Ishikawa (cell line): ENCODE data around the gene BRMS1L.

Experiments
- CEBPB ChIP-seq: IDR thresholded peaks from 2 replicates; pipeline ENCODE4 v1.6.1; 2012
- CREB1 ChIP-seq: IDR thresholded peaks from 2 replicates; pipeline ENCODE4 v1.6.1; 2012; ENCODE audit warnings: low read depth
- EGR1 ChIP-seq: IDR thresholded peaks from 2 replicates; pipeline ENCODE4 v1.6.1; 2012
- EP300 ChIP-seq: IDR thresholded peaks from 2 replicates; pipeline ENCODE4 v1.6.1; 2012; ENCODE audit warnings: borderline replicate concordance
- FOXM1 ChIP-seq: IDR thresholded peaks from 2 replicates; pipeline ENCODE4 v1.6.1; 2012; ENCODE audit warnings: low read depth, borderline replicate concordance
- NFIC ChIP-seq: IDR thresholded peaks from 2 replicates; pipeline ENCODE4 v1.6.1; 2012
- RAD21 ChIP-seq: IDR thresholded peaks from 2 replicates; pipeline ENCODE4 v1.6.1; 2012; ENCODE audit warnings: low read depth
- TAF1 ChIP-seq: IDR thresholded peaks from 2 replicates; pipeline ENCODE4 v1.6.1; 2012; ENCODE audit warnings: low read depth, mild to moderate bottlenecking
- TCF12 ChIP-seq: IDR thresholded peaks from 2 replicates; pipeline ENCODE4 v1.6.1; 2012; ENCODE audit warnings: low read depth
- TEAD4 ChIP-seq: IDR thresholded peaks from 2 replicates; pipeline ENCODE4 v1.6.1; 2012
- YY1 ChIP-seq: IDR thresholded peaks from 2 replicates; pipeline ENCODE4 v1.6.1; 2012; ENCODE audit warnings: low read depth
- ZBTB7A ChIP-seq: IDR thresholded peaks from 2 replicates; pipeline ENCODE4 v1.6.1; 2012; ENCODE audit warnings: low read depth
- TF ChIP-seq, protein P1 (sequence below): IDR thresholded peaks from 2 replicates; pipeline ENCODE4 v1.6.1; 2012
- TF ChIP-seq, protein P2 (sequence below): IDR thresholded peaks from 2 replicates; pipeline ENCODE4 v1.6.1; 2012
- TF ChIP-seq, protein P3 (sequence below): IDR thresholded peaks from 2 replicates; pipeline ENCODE4 v1.6.1; 2012; ENCODE audit warnings: low read depth, mild to moderate bottlenecking

BRMS1L gene

DNA sequence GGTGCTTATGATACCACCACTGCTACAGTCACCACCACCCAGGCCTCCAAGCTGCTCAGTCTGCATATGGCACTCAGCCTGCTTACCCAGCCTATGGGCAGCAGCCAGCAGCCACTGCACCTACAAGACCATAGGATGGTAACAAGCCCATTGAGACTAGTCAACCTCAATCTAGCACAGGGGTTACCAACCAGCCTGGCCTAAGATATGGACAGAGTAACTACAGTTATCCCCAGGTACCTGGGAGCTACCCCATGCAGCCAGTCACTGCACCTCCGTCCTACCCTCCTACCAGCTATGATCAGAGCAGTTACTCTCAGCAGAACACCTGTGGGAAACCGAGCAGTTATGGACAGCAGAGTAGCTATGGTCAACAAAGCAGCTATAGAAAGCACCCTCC, 55.1 kb downstream of the BRMS1L start:
- TF ChIP-seq TEAD4 (no peak), EGR1 (no peak), RAD21 (no peak), EP300 (no peak), CEBPB (no peak)
- TF ChIP-seq, protein P1, sequence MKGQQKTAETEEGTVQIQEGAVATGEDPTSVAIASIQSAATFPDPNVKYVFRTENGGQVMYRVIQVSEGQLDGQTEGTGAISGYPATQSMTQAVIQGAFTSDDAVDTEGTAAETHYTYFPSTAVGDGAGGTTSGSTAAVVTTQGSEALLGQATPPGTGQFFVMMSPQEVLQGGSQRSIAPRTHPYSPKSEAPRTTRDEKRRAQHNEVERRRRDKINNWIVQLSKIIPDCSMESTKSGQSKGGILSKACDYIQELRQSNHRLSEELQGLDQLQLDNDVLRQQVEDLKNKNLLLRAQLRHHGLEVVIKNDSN: no peak
- TF ChIP-seq, protein P2, sequence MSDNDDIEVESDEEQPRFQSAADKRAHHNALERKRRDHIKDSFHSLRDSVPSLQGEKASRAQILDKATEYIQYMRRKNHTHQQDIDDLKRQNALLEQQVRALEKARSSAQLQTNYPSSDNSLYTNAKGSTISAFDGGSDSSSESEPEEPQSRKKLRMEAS: no peak

DNA sequence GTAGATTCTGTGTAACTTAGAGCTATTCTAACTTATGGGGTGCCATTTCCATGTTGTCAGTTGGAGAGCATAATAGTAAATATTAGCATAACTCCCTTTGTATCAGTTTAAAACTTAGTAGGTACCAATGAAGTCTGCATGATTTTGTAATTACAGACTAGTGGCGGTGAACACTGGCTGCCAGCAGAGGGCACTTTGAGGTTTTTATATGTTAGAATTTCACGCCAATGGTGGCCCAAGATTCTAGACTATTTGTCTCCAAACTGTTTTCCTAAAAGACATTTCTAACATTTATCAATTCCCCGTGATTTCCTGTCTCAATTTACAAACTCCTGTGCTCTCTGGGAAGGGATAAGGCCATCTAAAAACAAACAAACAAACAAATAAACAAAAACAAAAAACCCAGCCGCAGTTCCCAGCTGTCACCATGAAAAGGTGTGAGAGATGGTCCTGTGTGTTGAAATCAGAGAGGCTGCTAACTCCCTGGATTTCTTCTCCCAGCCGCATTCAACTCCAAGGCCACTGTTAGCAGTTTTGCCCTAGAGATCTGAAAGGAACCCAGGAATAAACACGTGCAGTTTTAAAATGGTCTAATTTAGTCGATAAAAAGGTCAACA, 57.6 kb downstream of the BRMS1L start:
- TF ChIP-seq, protein P3, sequence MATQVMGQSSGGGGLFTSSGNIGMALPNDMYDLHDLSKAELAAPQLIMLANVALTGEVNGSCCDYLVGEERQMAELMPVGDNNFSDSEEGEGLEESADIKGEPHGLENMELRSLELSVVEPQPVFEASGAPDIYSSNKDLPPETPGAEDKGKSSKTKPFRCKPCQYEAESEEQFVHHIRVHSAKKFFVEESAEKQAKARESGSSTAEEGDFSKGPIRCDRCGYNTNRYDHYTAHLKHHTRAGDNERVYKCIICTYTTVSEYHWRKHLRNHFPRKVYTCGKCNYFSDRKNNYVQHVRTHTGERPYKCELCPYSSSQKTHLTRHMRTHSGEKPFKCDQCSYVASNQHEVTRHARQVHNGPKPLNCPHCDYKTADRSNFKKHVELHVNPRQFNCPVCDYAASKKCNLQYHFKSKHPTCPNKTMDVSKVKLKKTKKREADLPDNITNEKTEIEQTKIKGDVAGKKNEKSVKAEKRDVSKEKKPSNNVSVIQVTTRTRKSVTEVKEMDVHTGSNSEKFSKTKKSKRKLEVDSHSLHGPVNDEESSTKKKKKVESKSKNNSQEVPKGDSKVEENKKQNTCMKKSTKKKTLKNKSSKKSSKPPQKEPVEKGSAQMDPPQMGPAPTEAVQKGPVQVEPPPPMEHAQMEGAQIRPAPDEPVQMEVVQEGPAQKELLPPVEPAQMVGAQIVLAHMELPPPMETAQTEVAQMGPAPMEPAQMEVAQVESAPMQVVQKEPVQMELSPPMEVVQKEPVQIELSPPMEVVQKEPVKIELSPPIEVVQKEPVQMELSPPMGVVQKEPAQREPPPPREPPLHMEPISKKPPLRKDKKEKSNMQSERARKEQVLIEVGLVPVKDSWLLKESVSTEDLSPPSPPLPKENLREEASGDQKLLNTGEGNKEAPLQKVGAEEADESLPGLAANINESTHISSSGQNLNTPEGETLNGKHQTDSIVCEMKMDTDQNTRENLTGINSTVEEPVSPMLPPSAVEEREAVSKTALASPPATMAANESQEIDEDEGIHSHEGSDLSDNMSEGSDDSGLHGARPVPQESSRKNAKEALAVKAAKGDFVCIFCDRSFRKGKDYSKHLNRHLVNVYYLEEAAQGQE: no peak
- TF ChIP-seq TCF12 (no peak), TEAD4 (no peak), RAD21 (peak; percentile 61)

DNA sequence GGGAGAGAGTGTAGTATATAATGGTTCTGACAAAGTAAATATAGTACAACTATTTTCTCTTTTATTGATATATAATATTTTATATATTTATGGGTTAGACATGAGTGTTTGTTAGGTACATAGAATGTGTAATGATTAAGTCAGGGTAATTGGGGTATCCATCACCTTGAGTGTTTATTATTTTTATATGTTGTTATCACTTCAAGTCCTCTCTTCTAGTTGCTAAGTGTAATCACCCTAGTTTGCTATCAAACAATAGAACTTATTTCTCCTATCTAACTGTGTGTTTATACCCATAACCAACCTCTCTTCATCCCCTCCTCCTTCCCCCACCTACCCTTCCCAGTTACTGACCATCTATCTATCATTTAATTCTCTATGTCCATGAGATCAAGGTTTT, 64.2 kb downstream of the BRMS1L start:
- TF ChIP-seq, protein P1: no peak
- TF ChIP-seq, protein P2: no peak
- TF ChIP-seq, protein P3: no peak

- no peak for TF ChIP-seq YY1
- TF ChIP-seq, protein P1: no peak
- no peak for TF ChIP-seq NFIC
- TF ChIP-seq EGR1: no peak
- no peak for TF ChIP-seq FOXM1
- no peak for TF ChIP-seq ZBTB7A
- TF ChIP-seq EP300: no peak
- TF ChIP-seq TCF12: no peak
- TF ChIP-seq TAF1: no peak
- TF ChIP-seq, protein P2: no peak
- no peak for TF ChIP-seq TEAD4
- no peak for TF ChIP-seq CREB1
- no peak for TF ChIP-seq CEBPB
- TF ChIP-seq RAD21: no peak
These were observed 69.1 kb downstream of the BRMS1L start for GRCh38 chr14:35895256-35895655.

DNA sequence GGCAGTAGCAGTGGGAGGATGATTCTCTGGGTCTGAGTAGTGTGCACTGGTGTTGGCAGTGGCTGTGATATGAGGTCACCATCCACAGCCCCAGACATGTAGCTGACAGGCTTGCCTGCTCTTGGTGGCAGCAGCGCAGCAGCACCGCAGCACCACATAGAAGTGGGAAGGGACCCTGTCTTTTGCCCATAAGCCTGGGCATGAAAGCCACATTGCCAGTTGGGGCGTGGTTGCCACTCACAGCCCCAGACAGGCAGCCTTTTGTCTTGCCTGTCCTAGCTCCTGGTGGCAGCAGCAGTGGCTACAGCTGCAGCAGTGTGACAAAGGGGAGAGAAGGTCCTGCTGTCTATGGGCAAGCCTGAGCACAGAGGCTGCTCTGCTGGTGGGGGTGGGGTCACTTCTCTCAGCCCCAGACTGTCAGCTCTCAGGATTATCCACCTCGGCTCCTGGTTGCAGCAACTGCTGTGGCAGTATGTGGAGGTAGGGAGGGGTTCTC, 71.5 kb downstream of the BRMS1L start:
- no peak for TF ChIP-seq CREB1
- TF ChIP-seq NFIC: no peak
- TF ChIP-seq EGR1: no peak
- TF ChIP-seq TEAD4: no peak
- TF ChIP-seq CEBPB: no peak
- TF ChIP-seq, protein P3: no peak
- TF ChIP-seq, protein P2: no peak
- no peak for TF ChIP-seq TCF12
- no peak for TF ChIP-seq YY1
- TF ChIP-seq ZBTB7A: no peak
- TF ChIP-seq EP300: no peak
- TF ChIP-seq, protein P1: no peak
- no peak for TF ChIP-seq FOXM1
- no peak for TF ChIP-seq TAF1
- no peak for TF ChIP-seq RAD21
